Loucy (cell line): Measurements from ENCODE around the gene RRP1B.

Source experiments
- H2AFZ ChIP-seq: fragments of 200-600 bp; sonication (generic); 2 replicates; pipeline ENCODE4 v1.6.0; 2016; ENCODE audit warnings: antibody characterized with exemption, mild to moderate bottlenecking, low read length, moderate library complexity
- H3F3A ChIP-seq: fragments of 200-600 bp; 2 replicates; pipeline ENCODE4 v1.6.0; 2016; ENCODE audit warnings: antibody characterized with exemption, low read depth, mild to moderate bottlenecking
- H3K27me3 ChIP-seq: fragments of 200-600 bp; sonication (generic); 2 replicates; pipeline ENCODE4 v1.6.1; 2014; ENCODE audit warnings: low read length, mild to moderate bottlenecking; ENCODE audit not compliant: insufficient read depth, poor library complexity, severe bottlenecking
- H3K36me3 ChIP-seq: fragments of 200-600 bp; sonication (generic); 2 replicates; pipeline ENCODE4 v1.6.1; 2016; ENCODE audit warnings: low read length; ENCODE audit not compliant: insufficient read depth
- H3K4me1 ChIP-seq: fragments of 200-600 bp; sonication (generic); 2 replicates; pipeline ENCODE4 v1.5.1; 2014; ENCODE audit warnings: low read length, mild to moderate bottlenecking; ENCODE audit not compliant: insufficient read depth, poor library complexity, severe bottlenecking
- H3K4me2 ChIP-seq: fragments of 200-600 bp; sonication (generic); 2 replicates; pipeline ENCODE4 v1.6.0; 2014; ENCODE audit warnings: antibody characterized with exemption, low read length, low read depth, mild to moderate bottlenecking; ENCODE audit not compliant: poor library complexity, severe bottlenecking
- H3K4me3 ChIP-seq: fragments of 200-600 bp; sonication (generic); 2 replicates; pipeline ENCODE4 v1.5.1; 2014; ENCODE audit warnings: low read length, mild to moderate bottlenecking, mixed read lengths; ENCODE audit not compliant: poor library complexity, severe bottlenecking
- H3K79me2 ChIP-seq: fragments of 200-600 bp; sonication (generic); 2 replicates; pipeline ENCODE4 v1.6.1; 2014; ENCODE audit warnings: low read length; ENCODE audit not compliant: insufficient read depth
- H3K9ac ChIP-seq: fragments of 200-600 bp; sonication (generic); 2 replicates; pipeline ENCODE4 v1.6.0; 2014; ENCODE audit warnings: mild to moderate bottlenecking, low read depth, low read length, moderate library complexity; ENCODE audit not compliant: poor library complexity, severe bottlenecking
- H3K9me2 ChIP-seq: fragments of 200-600 bp; sonication (generic); replicated peaks from 2 replicates; pipeline ENCODE4 v1.6.1; 2016; ENCODE audit warnings: low read depth, low read length, mixed read lengths
- H3K9me3 ChIP-seq: fragments of 200-600 bp; sonication (generic); 2 replicates; pipeline ENCODE4 v1.6.1; 2014; ENCODE audit warnings: mild to moderate bottlenecking, antibody characterized with exemption, low read length, low read depth; ENCODE audit not compliant: insufficient read depth
- H4K20me1 ChIP-seq: fragments of 200-600 bp; sonication (generic); 2 replicates; pipeline ENCODE4 v1.6.0; 2014; ENCODE audit warnings: antibody characterized with exemption, low read length, mild to moderate bottlenecking; ENCODE audit not compliant: insufficient read depth, poor library complexity, severe bottlenecking
- CTCF ChIP-seq: fragments of 200-600 bp; sonication (generic); conservative IDR thresholded peaks from 2 replicates; pipeline ENCODE4 v1.5.1; 2014; ENCODE audit warnings: mild to moderate bottlenecking, antibody characterized with exemption, low read length
- EZH2phosphoT487 ChIP-seq: fragments of 200-600 bp; IDR thresholded peaks from 2 replicates; pipeline ENCODE4 v1.6.1; 2018; ENCODE audit warnings: antibody characterized with exemption, mild to moderate bottlenecking, moderate library complexity, borderline replicate concordance

Gene RRP1B

GRCh38 chr21:43688906-43689305, 29.5 kb downstream of the RRP1B start:
- no peak overlapping the region for H3K9ac ChIP-seq
- H3K4me2 ChIP-seq = no peak overlapping the region
- H3F3A ChIP-seq = no peaks in the 10 kb centered on the region
- no peaks in the 10 kb centered on the region for H3K9me3 ChIP-seq
- peaks cover 94% of the 10 kb centered on the region for H3K36me3 ChIP-seq
- no peaks in the 10 kb centered on the region for H3K9me2 ChIP-seq
- TF ChIP-seq EZH2phosphoT487 (no peak), CTCF (no peak)
- H2AFZ ChIP-seq = no peak overlapping the region
- H3K27me3 ChIP-seq = no peaks in the 10 kb centered on the region
- no peaks in the 10 kb centered on the region for H3K4me1 ChIP-seq
- no peaks in the 10 kb centered on the region for H4K20me1 ChIP-seq
- H3K4me3 ChIP-seq = no peak overlapping the region
- no peaks in the 10 kb centered on the region for H3K79me2 ChIP-seq

GRCh38 chr21:43689556-43690337, 30.4 kb downstream of the RRP1B start:
- Histone ChIP-seq H3K36me3 (peaks cover 95% of the 10 kb centered on the region), H3K9me2 (no peaks in the 10 kb centered on the region), H3K4me1 (no peaks in the 10 kb centered on the region), H3K4me3 (no peak overlapping the region), H3K27me3 (no peaks in the 10 kb centered on the region), H4K20me1 (no peaks in the 10 kb centered on the region), H2AFZ (no peak overlapping the region), H3K79me2 (no peaks in the 10 kb centered on the region), H3F3A (no peaks in the 10 kb centered on the region), H3K9me3 (no peaks in the 10 kb centered on the region), H3K9ac (no peak overlapping the region), H3K4me2 (no peak overlapping the region)
- TF ChIP-seq CTCF = no peak
- TF ChIP-seq EZH2phosphoT487 = no peak

GRCh38 chr21:43690346-43690745, 31.0 kb downstream of the RRP1B start:
- H3K27me3 ChIP-seq = no peaks in the 10 kb centered on the region
- no peaks in the 10 kb centered on the region for H3F3A ChIP-seq
- no peaks in the 10 kb centered on the region for H3K4me1 ChIP-seq
- H3K9me3 ChIP-seq = no peaks in the 10 kb centered on the region
- no peaks in the 10 kb centered on the region for H3K9me2 ChIP-seq
- TF ChIP-seq CTCF = no peak
- no peak for TF ChIP-seq EZH2phosphoT487
- no peak overlapping the region for H3K4me2 ChIP-seq
- H2AFZ ChIP-seq = no peak overlapping the region
- H3K36me3 ChIP-seq = peaks cover 93% of the 10 kb centered on the region
- H3K4me3 ChIP-seq = no peak overlapping the region
- H3K9ac ChIP-seq = no peak overlapping the region
- H3K79me2 ChIP-seq = no peaks in the 10 kb centered on the region
- H4K20me1 ChIP-seq = no peaks in the 10 kb centered on the region
